ENCODE data around the gene TOR1A. TPM values are rescaled to one million over a fixed set of nuclear protein-coding genes. Genes with fewer than 3 reads are reported as not detected.

TOR1A gene
- total RNA-seq, 1 donor from 2014 or later, result 45.3 TPM

DNA sequence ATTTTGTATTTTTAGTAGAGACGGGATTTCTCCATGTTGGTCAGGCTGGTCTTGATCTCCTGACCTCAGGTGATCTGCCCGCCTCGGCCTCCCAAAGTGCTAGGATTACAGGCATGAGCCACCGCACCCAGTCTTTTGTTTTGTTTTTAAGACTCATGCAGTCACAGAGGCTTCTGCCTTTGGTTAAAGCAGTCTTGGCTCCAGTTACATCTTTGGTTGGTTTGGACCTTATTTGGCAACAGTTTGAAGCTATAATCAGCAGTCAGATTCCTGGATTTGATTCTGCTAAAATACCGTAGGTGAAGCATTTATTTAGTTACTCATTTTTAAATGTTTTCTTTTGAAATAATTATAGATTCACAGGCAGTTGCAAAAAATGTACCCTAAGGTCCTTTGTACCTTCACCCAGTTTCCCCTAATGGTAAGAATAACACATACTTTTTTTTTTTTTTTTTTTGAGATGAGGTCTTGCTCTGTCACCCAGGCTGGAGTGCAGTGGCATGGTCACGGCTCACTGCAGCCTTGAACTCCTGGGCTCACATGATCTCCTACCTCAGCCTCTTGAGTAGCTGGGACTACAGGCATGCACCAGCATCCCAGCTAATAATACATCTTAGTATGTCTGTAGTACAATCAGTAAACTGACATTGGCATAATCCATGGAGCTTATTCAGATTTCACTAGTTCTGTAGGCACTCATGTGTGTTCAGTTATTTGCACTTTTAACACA lies 27.1 kb upstream of the TOR1A start:
- H3K27me3 Mint-ChIP-seq (ENCODE audit: low read depth), result no peaks in the 10 kb centered on the region
- no peak for DNase-seq (ENCODE audit: low spot score)
- H3K4me3 Mint-ChIP-seq (ENCODE audit: unreplicated experiment), result no peak overlapping the region
- H3K4me1 Mint-ChIP-seq (ENCODE audit: low read depth), result peaks cover 36% of the 10 kb centered on the region
- H3K9me3 Mint-ChIP-seq (ENCODE audit: low read depth), result no peaks in the 10 kb centered on the region
- peak overlapping the region; percentile 45 for H3K27ac Mint-ChIP-seq (ENCODE audit: unreplicated experiment)
- peaks cover 17% of the 10 kb centered on the region for H3K36me3 Mint-ChIP-seq (ENCODE audit: low read depth)
- TF ChIP-seq, protein P1, sequence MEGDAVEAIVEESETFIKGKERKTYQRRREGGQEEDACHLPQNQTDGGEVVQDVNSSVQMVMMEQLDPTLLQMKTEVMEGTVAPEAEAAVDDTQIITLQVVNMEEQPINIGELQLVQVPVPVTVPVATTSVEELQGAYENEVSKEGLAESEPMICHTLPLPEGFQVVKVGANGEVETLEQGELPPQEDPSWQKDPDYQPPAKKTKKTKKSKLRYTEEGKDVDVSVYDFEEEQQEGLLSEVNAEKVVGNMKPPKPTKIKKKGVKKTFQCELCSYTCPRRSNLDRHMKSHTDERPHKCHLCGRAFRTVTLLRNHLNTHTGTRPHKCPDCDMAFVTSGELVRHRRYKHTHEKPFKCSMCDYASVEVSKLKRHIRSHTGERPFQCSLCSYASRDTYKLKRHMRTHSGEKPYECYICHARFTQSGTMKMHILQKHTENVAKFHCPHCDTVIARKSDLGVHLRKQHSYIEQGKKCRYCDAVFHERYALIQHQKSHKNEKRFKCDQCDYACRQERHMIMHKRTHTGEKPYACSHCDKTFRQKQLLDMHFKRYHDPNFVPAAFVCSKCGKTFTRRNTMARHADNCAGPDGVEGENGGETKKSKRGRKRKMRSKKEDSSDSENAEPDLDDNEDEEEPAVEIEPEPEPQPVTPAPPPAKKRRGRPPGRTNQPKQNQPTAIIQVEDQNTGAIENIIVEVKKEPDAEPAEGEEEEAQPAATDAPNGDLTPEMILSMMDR (IDR thresholded peaks at IDR 0.05), result no peak

DNA sequence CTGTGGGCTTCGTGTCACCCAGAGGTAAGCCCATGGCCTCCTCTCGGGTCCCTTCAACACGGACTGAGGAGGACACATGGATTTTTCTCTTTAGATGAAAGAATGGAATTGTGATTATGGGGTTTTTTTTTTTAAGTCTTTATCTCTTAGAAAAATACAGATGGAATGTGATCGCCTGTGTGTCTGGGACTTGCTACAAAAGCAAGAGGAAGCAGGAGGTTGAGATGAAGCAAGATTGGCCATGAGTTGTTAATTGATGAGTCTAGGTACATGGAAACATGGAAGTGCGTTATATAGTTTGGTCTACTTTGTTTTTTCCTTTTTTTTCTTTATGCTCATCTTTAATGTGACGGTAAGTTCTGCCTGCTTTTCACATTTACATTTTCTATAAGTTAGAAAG lies 26.0 kb upstream of the TOR1A start:
- H3K4me3 Mint-ChIP-seq (ENCODE audit: unreplicated experiment), result no peak overlapping the region

DNA sequence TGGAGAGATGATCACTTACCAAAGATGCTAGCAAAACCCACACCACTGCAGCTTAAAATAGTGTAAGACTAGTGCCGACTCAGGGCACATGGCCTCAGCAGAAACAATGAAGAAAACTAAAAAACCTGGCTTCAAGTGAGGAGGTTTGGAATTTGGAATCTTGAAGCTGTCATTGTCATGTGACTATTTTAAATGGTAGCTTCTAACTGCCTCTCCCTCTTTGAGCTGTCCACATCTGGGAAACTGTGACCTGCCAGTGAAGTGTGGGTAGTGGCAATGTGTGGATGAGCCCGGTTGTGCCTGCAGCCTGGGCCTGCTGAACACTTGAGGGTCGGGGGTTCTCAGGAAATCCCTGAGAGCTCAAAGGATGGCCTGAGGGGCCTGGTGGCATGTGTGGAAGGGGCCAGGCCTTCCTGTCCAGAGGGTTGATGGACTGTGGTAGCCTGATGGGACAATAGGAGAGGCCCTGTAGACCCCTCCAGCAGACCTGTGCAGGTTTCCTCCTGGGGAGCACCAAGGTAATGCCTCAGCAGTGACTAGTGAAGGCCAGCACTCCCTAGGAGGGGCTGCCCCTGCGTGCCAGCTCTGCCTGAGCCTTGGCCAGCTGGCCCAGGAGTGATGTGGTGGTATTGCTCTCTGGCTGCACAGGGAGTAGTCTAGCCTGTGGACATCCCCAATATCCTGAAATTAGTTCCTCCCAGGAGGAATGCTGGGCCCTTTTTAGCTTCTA lies 24.9 kb upstream of the TOR1A start:
- Mint-ChIP-seq H3K9me3 (ENCODE audit: low read depth) (no peaks in the 10 kb centered on the region), H3K4me3 (ENCODE audit: unreplicated experiment) (no peak overlapping the region), H3K4me1 (ENCODE audit: low read depth) (peaks cover 28% of the 10 kb centered on the region), H3K27me3 (ENCODE audit: low read depth) (no peaks in the 10 kb centered on the region), H3K36me3 (ENCODE audit: low read depth) (peaks cover 15% of the 10 kb centered on the region), H3K27ac (ENCODE audit: unreplicated experiment) (no peak overlapping the region)
- no peak for DNase-seq (ENCODE audit: low spot score)
- TF ChIP-seq, protein P1 (IDR thresholded peaks at IDR 0.05), result no peak

More for the DNA sequence above, 26.0 kb upstream of the TOR1A start:
- Mint-ChIP-seq H3K36me3 (ENCODE audit: low read depth) (peaks cover 17% of the 10 kb centered on the region), H3K9me3 (ENCODE audit: low read depth) (no peaks in the 10 kb centered on the region), H3K4me1 (ENCODE audit: low read depth) (peaks cover 31% of the 10 kb centered on the region), H3K27me3 (ENCODE audit: low read depth) (no peaks in the 10 kb centered on the region), H3K27ac (ENCODE audit: unreplicated experiment) (peak overlapping the region; percentile 2)
- DNase-seq (ENCODE audit: low spot score), result no peak
- TF ChIP-seq, protein P1 (IDR thresholded peaks at IDR 0.05), result no peak

DNA sequence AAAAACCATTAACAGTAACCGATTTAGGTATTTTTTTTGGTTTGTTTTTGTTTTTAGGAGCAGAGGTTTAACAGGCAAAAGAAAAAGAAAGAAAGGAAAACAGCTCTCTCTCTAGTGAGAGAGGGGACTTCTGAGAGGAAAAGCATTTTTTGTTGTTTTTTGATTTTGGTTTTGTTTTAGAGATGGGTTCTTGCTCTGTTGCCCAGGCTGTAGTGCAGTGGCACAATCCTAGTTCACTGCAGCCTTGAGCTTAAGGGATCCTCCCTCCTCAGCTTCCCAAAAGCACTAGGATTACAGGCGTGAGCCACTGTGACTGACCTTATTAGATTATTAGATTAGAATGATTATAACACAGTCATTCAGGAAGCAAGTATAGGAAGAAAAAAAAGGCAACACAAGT lies 21.4 kb upstream of the TOR1A start:
- TF ChIP-seq, protein P1 (IDR thresholded peaks at IDR 0.05), result no peak
- H3K27ac Mint-ChIP-seq (ENCODE audit: unreplicated experiment), result no peak overlapping the region
- no peaks in the 10 kb centered on the region for H3K9me3 Mint-ChIP-seq (ENCODE audit: low read depth)
- H3K4me1 Mint-ChIP-seq (ENCODE audit: low read depth), result peaks cover 13% of the 10 kb centered on the region
- H3K36me3 Mint-ChIP-seq (ENCODE audit: low read depth), result peaks cover 4% of the 10 kb centered on the region
- no peak overlapping the region for H3K4me3 Mint-ChIP-seq (ENCODE audit: unreplicated experiment)
- no peak for DNase-seq (ENCODE audit: low spot score)
- H3K27me3 Mint-ChIP-seq (ENCODE audit: low read depth), result no peaks in the 10 kb centered on the region

- no peaks in the 10 kb centered on the region for H3K36me3 Mint-ChIP-seq (ENCODE audit: low read depth)
- no peak for DNase-seq (ENCODE audit: low spot score)
- TF ChIP-seq, protein P1 (IDR thresholded peaks at IDR 0.05), result no peak
- peaks cover 30% of the 10 kb centered on the region for H3K4me1 Mint-ChIP-seq (ENCODE audit: low read depth)
- no peak overlapping the region for H3K27ac Mint-ChIP-seq (ENCODE audit: unreplicated experiment)
- no peaks in the 10 kb centered on the region for H3K9me3 Mint-ChIP-seq (ENCODE audit: low read depth)
- no peaks in the 10 kb centered on the region for H3K27me3 Mint-ChIP-seq (ENCODE audit: low read depth)
- H3K4me3 Mint-ChIP-seq (ENCODE audit: unreplicated experiment), result no peak overlapping the region
Measured at GRCh38 chr9:129841071-129841470, 17.1 kb upstream of the TOR1A start.
